ENCODE results near the gene CNTNAP3B.
"Not testable (repeated sequence)": the region's sequence is repeated elsewhere in the genome, so short reads cannot be mapped to it uniquely, and the experiment has no call there.

The CNTNAP3B gene

DNA sequence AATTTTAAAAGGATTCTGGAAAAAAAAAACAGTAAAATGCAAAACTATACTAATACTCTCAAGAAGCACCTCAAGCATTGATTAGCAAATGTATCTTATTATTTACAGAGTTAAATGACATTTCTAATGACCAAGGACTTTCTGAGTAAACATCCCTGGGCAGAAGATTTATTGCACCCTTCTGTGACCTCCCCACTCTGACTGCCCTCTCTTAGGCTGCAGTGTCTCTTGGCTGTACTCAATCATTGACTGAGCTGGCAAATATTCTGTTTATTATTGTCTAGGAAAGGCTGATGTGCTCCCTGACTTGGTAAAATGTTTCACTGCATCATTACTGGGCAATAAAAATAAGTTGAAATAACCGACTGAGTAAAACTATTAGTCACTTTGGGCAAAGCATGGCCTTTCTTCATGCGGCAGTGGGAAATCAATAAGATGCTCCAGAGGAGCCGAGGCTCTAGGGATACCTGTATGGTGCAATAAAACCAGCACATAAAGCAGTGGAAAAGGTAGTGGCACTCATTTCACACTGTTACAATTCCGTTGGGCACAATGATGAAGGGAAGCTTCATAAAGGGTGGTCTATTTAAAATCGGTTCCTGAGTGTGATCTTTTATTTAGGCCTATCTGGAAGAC is 151.1 kb downstream of the CNTNAP3B start:
- DNase-seq (ENCODE audit: low read depth), result not testable (repeated sequence)

DNA sequence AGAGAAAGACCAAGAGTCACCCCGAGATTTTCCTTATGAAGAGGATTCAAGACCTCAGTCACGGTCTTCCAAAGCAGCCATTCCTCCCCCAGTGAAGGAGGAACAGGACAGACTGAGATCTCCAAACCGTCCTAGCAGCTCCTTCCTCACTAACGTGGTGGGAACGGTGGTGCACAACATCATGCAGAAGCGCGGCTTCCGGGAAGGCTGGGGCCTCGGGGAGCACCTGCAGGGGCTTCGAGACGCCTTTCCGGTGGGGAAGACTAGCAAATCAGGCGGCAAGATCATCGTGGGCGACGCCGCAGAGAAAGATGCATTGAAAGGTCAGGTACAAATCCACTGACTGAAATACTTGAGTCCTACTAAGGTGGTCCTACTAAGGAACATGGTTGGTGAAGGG is 154.3 kb downstream of the CNTNAP3B start:
- not testable (repeated sequence) for DNase-seq (ENCODE audit: low read depth)

DNA sequence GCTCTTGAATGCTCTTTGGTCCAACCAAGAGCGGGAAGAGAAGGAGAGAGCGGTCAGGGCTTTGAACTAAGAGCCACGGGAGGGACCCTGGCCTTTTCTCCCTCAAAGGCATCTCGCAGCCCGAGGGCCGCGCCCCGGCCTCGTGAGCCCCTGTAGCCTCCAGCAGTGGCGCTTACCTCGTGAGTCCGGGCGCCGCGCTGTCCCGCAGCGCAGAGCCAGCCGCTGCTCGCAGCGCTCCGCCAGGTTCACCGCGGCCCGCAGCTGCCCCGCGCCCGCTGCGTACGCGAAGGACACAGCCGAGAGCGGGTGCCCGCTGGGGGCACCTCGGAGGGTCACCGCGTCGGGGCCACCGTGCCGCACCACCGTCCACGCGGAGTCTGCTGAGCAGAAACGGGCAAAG is 176.2 kb downstream of the CNTNAP3B start:
- DNase-seq (ENCODE audit: low read depth), result not testable (repeated sequence)

DNA sequence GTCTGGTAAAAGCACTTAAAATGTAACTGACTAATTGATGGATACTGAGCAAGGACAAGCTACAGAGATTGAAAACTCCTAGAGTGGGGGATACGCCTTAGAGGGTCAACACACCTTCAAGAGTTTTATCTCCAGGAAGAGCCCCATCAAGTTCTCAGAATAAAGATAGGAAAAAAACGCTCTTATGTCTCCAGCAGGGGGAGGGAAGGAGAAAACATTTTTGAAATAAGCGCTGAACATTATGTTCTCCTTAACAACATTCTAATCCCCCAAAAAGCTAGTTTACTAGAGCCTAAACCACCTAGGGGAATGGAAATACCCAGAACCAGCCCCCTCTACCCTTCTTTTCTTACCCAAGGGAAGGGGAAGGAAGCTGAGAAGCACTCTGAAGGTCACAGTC is 187.5 kb downstream of the CNTNAP3B start:
- DNase-seq (ENCODE audit: low read depth), result not testable (repeated sequence)

DNA sequence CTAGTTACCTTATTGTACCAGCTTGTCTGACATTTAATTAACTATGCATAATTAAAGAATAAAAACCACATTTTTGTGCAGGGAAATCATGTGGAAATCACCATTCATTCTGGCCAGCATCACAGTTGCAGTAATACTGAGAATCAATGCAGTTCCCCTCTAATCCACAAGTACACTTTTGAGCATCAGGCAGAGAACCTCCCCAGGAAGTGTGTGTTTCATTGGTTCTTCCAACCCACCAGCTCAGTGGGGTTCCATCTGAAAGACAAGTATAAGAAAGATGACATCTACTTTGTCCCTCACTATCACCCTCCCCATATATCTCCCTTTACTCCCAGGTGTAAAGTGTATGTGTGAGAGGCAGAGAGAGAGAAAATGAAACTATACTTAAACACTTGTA is 191.1 kb downstream of the CNTNAP3B start:
- not testable (repeated sequence) for DNase-seq (ENCODE audit: low read depth)

DNA sequence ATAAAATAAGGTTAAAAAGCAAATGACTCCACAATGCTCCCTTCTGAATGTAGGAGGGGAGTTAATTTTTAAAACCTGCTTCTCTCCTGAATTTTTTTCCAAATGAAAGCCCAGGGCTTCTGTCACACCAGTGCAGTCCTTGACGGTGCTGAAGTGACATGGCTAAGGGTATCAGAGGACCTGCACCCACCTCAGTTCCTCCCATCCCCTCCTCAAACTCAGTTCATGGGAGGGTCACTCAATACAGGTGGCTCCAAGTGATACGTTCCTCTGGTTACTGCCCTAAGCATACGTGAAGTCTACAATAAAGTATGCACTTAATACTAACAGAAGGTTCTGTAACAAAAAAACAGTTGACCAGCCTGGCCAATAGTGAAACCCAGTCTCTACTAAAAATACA is 193.5 kb downstream of the CNTNAP3B start:
- DNase-seq (ENCODE audit: low read depth), result not testable (repeated sequence)

DNA sequence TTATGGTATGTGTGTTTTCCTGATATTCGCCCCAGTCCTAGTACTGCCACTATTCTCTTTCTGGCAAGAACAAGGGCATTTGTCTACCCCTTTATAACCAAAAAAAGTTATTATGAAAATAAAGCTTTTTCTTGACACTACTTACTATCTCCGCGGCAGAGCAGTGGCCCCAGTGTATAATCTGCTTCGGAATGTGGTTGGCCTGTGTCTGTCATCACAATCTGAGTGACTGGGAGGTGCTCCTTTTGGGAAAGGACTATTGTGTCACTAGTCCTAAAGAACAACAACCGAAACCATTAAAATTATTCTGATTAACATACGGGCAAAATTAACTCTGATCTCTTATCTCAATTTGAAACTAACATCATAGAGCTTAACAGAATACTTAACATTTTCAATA is 200.1 kb downstream of the CNTNAP3B start:
- not testable (repeated sequence) for DNase-seq (ENCODE audit: low read depth)

DNA sequence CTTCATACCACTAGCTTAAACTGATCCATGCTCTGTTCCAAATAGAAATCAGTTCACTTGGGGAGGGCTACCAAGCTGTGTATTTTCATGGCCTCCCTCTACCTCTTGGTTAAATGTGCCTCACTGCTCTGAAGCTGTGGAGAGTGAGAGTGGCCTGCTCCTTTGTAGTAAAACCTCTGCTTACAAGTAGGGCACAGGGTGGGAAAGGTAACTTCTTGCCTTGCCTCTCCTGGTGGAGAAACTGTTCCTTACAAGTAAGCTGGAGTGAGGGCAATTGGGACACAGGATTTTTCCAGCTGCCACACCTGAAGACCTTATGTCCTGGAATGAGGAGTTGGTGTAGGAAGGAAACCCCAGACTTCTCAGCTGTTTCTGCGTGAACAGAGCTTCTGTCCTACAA is 211.9 kb downstream of the CNTNAP3B start:
- DNase-seq (ENCODE audit: low read depth), result not testable (repeated sequence)

DNA sequence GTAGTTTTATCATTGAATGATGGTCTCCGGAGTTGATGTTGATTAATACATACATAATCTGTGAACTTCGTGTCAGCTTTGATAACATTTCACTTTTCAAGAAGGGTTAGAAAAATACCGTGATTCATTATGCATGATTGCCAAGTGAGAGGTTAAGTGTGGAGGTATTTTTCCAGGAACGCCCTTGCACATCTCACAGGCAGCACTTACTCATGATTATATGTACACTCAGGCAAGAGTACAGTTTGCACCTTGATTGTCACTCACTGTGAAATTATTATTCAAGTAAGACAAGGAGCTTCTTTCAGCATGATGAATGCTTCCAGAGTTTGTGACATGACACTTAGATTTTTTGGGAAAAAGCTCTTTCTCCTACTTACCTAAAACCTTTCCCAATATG is 223.7 kb downstream of the CNTNAP3B start:
- DNase-seq (ENCODE audit: low read depth), result not testable (repeated sequence)

DNA sequence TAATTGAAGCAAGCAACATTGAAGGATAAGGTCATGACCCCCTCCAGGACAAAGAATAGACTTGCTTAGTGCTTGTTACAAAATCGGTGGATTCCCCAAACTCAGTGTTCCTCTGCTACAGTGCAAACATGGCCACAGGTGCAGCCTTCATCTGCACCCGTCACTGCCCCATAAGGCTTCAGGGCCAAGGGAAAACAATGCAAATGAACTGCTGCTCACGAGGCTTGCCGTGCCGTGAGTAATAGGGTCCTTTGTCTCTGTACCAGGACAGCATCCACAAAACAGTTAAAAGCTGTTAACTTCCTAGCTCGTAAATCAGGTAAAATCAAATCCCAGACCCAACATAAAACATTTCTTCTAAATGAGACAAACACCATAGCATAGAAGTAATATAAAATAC is 226.5 kb downstream of the CNTNAP3B start:
- DNase-seq (ENCODE audit: low read depth), result not testable (repeated sequence)

DNA sequence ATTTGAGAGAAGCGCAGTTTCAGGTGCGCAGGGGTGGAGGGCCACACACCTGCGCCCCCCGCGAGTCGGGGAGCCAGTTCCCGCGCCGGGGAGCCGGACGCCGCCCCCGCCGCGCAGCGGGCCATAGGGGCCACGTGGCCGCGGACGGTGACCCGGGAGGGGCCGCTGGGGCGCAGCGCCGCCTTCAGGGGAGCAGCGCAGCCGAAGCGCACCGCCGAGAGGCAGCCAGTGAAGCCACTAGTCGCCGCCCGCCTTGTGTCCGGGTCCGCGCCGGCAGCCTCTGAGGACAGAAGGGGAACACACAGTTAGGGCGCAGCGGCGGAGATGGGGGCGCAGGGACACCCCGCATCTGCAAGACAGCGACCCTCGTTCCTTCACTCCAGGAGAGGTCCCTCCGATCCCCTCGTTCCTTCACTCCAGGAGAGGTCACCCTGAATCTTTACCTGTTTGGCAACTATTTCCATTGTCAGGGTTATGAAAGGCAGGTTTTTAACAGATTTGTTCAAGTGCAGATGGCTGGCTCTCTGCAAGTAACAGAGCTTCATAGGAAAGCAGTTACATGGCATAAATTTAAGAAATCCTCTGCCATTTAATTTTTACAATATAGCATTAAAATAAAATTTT is 230.4 kb downstream of the CNTNAP3B start:
- DNase-seq (ENCODE audit: low read depth), result not testable (repeated sequence)

DNA sequence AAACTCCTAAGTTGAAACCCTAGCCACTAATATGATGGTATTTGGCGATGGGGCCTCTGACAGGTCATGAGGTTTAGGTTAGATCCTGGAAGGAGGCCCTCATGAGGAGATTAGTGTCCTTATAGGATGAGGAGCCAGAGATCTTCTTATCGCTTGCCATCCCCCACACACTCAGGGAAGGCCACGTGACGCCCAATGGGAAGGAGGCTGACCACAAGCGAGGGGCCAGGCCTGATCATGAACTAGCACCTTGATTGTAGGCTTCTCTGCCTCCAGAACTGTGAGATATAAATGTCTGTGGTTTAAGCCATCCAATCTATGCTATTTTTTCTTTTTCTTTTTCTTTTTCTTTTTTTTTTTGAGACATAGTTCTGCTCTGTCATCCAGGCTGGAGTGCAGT is 254.7 kb downstream of the CNTNAP3B start:
- DNase-seq (ENCODE audit: low read depth), result not testable (repeated sequence)

DNA sequence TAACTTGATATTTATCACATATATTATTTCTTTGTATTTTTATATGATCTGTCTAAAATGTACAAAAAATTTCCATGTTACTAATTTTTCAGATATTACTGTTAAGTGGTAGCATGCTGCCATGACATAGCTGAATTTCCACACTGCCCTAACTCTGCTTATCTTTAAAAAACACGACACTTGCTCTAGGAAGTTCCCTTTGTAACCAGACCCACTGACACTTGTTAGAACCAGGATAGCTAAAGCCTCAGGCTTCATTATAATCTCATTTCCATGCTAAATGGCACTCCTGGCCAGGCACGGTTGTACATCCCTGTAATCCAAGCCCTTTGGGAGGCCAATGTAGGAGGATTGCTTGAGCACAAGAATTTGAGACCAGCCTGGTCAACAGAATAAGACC is 273.8 kb downstream of the CNTNAP3B start:
- not testable (repeated sequence) for DNase-seq (ENCODE audit: low read depth)

DNA sequence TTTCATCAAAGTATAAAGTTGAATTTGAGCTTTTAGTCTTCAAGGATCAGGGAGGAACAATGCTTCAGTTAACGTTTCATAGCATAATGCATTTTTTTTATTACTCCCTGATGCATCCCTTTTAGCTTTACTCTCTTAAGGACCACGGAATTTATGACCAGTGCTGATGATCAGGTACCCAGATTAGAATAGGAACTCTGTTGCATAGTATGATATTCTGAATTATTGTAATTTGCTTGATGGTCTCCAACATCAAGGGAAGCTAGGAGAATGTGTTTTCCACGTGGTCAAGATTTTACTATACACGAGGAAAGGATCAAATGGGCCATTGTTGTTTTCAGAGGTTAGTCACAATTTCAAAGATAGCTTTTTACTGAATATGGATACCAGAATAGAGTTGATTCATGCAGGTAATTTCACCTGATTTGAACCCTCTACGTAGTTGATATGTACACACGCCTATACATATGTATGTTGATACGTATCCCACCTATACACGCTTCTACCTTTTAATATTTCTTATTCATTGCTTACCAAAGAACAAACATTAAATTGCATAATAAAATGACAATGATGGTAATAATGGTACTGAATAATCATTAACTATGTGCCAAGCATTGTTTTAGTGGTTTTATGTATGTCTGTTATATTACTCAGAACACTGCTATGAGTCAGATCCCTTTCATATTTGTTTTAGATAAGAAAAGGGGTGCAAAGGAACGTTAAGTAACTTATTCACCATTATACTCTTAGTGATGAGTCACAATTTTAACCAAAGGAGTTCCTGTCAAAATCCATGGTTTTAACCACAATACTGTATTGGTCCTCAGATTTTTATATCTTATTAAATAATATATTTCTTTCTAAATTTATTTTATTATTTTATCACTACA is 277.1 kb downstream of the CNTNAP3B start:
- not testable (repeated sequence) for DNase-seq (ENCODE audit: low read depth)

DNA sequence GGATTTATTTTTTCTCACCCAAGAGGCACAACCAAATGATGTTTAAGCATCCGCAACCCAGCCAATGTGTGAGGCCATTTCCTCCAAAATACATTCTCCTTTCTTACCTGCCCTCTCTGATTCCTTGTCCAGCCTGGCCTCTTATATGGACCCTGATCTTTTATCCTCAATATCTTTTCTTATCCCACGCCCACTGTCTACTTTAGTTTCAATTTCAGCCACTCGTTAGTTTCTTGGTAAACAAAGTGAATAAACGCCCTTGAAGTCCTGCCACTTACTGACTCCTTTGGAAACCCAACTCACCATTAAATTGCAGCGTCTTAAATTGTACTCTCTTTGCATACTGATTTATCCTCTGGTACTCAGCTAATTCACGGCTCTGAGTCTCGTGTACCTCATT is 281.4 kb downstream of the CNTNAP3B start:
- DNase-seq (ENCODE audit: low read depth), result not testable (repeated sequence)

Measured in stimulated activated CD8-positive, alpha-beta memory T cell treated with anti-CD3 and anti-CD28 coated beads, Interleukin-15, amount 100 ng/mL, for 1 hour (primary cell).